AG10803 (cell line): Measurements from ENCODE around the gene HACL1.

Source experiments
- DNase-seq: peaks from one replicate; pipeline ENCODE4 v3.0.0; 2010; ENCODE audit warnings: low read depth
- H3K4me3 ChIP-seq: 2 replicates; pipeline ENCODE4 v1.5.1; 2011; ENCODE audit warnings: mild to moderate bottlenecking, low read length, control low read depth
- TF ChIP-seq, protein P1 (sequence below): conservative IDR thresholded peaks from 2 replicates; pipeline ENCODE4 v1.5.1; 2011; ENCODE audit warnings: mild to moderate bottlenecking, low read length, control low read depth, inconsistent platforms

The HACL1 gene

DNA sequence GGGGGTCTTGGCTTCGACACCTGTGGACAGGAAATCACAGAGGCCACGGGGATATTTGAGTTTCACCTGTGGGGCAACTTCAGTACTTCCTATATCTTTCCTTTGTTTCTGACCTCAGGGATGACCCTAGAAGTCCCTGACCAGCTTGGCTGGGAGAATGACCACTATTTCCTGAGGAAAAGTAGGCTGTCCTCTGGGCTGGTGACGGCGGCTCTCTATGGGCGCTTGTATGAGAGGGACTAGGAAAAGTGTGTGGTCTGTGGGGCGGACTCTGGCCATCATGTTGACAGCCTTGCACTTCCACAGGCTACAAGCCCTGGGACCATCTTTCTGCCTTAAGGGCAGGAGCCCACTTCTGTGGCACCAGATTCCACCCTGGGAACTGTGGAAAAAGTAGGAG lies 43.9 kb upstream of the HACL1 start:
- TF ChIP-seq, protein P1, sequence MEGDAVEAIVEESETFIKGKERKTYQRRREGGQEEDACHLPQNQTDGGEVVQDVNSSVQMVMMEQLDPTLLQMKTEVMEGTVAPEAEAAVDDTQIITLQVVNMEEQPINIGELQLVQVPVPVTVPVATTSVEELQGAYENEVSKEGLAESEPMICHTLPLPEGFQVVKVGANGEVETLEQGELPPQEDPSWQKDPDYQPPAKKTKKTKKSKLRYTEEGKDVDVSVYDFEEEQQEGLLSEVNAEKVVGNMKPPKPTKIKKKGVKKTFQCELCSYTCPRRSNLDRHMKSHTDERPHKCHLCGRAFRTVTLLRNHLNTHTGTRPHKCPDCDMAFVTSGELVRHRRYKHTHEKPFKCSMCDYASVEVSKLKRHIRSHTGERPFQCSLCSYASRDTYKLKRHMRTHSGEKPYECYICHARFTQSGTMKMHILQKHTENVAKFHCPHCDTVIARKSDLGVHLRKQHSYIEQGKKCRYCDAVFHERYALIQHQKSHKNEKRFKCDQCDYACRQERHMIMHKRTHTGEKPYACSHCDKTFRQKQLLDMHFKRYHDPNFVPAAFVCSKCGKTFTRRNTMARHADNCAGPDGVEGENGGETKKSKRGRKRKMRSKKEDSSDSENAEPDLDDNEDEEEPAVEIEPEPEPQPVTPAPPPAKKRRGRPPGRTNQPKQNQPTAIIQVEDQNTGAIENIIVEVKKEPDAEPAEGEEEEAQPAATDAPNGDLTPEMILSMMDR = no peak
- H3K4me3 ChIP-seq = no peak overlapping the region
- DNase-seq = no peak

DNA sequence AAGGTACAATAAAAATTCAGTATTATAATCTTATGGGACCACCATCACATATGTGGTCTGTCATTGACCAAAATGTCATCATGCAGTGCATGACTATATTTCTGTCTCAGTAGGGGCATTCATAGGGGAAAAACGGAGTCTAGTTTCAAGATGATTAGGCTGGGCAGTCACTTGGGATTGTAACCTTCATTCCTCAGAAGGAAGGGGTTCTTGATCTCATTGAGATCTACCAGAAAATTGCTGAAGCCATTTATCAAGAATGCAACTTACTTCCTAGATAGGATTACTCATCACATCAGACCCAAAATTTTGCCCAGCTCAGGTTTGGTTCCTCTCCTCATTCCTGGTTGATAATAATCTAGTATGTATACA lies 37.5 kb upstream of the HACL1 start:
- TF ChIP-seq, protein P1 = no peak
- no peak overlapping the region for H3K4me3 ChIP-seq
- no peak for DNase-seq

DNA sequence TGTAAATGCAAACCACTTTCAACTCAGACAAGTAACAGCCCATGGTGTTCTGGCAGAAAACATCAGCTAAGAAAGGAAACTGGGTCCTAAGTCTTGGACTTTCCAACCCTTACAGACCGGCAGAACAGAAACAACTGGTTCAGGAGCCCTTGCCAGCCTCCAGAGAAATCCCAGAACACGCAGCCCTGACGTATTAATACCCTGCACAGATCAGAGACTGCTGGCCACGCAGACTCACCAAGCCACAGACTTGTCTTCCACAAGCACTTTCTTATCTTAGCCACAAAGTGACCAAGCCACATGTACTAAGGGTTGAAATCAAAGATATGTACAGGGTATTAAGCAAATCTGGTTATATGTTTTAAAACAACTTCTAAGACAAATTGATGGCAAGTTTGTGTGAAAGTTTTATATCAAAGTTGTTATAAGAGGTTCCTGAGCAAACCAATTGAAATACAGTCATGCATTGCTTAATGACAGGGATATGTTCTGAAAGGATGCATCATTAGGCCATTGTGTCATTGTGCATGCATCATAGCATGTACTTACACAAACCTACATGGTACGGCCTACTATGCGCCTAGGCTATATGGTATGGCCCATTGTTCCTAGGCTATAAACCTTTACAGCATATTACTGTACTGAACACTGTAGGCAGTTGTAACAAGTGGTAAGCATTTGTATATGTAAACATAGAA lies 37.0 kb upstream of the HACL1 start:
- peak; percentile 48 for DNase-seq
- H3K4me3 ChIP-seq = no peak overlapping the region
- TF ChIP-seq, protein P1 = no peak

DNA sequence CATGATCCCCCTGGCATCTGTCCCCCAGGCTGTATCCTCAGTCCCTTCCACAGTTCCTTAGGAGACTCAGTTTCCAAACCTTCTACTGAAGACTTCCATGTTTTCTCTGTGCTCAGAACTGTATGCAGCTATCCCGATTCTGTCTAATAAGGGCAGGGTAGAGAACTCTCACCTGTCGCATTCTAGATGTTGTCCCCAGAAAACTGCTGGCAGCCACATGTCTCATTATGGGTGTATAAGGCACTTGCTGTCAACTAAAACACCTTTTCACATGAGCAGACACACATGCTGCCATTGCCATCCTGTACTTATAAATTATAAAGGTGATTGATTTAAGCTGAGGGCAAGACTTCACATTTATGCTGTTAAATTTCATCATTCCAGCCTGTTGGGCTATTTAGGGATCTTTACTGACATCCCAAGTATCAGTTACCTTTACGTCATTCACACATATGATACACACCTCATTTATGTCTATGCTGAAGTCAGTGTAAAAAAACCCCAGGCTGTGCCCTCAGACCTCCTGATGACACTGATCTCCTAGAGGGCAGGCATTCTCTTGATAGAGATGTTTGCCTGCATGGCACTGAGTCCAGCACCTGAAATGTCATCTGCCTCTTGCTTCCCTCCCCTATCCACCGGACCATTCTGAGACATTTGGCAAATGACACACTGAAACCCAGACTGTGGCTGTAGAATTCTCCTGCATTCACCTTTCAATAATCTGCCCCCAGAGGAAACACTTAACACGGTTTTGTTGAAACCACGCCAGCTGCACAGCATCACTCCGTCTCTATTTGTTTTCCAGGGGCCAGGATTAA lies 36.0 kb upstream of the HACL1 start:
- TF ChIP-seq, protein P1 = no peak
- no peak overlapping the region for H3K4me3 ChIP-seq
- no peak for DNase-seq

DNA sequence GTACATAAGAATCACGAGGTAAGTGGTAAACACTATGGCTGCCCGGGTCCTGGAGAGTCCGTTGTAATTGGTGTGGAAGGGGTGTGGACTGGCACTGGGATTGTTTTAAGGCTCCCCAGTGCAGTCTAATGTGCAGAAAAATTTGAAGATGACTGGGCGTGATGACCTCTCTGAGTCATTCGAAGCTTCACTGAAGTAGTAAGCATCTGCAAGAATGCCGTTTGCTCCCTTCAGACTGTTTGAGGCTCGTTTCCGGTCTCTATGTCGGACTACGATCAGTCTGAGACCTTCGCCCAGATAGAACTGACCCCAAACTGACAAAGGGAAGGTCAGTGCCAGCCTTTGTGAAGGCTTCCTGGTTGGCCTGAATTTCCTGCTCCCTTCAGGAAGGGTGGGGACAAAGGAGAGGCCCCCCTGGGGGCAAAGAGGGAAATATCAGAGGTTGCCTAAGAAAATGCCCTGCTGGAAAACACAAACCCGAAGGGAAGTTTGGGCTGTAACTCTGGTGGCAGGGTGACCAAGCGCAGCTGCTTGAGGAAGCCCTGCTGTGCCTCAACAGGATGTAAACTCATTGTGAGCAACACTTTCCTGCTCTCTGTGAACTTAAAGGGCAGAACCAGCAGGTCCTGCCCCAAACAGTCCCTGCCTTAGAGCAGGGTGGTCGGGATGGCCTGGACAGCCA lies 34.8 kb upstream of the HACL1 start:
- H3K4me3 ChIP-seq = peak overlapping the region; percentile 36
- TF ChIP-seq, protein P1 = no peak; the same call in 1 of the 2 replicates
- peak; percentile 96 for DNase-seq

DNA sequence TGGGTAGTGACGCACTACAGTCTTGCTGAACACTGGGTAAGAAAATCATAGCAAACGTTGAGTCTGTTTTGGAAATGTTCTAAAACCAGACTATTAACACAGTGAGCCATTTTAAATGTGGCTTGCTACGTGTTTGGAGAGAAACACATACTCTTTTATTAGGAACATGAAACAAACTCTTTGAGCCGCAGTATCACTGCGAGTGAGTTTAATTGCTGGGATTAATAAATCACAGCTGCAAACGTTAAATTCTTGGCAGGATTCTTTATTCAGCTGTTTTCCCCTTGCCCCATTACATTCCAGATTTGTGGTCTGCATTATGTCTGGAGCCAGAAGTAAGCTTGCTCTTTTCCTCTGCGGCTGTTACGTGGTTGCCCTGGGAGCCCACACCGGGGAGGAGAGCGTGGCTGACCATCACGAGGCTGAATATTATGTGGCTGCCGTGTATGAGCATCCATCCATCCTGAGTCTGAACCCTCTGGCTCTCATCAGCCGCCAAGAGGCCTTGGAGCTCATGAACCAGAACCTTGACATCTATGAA lies 33.8 kb upstream of the HACL1 start:
- peak; percentile 97 for DNase-seq
- TF ChIP-seq, protein P1 = no peak
- peak overlapping the region; percentile 36 for H3K4me3 ChIP-seq
